Kidney capillary endothelial cell (primary cell): Measurements from ENCODE around the gene STPG4.
"Not testable (repeated sequence)": the region's sequence is repeated elsewhere in the genome, so short reads cannot be mapped to it uniquely, and the experiment has no call there.

Source experiments
- DNase-seq: peaks from one replicate; pipeline ENCODE4 v3.0.0-alpha.2; 2018; ENCODE audit warnings: low spot score

Gene STPG4

GRCh38 chr2:47172922-47173695 is 18.0 kb upstream of the STPG4 start:
- no peak for DNase-seq

GRCh38 chr2:47172156-47172921 is 17.2 kb upstream of the STPG4 start:
- DNase-seq: peak; percentile 31

DNA sequence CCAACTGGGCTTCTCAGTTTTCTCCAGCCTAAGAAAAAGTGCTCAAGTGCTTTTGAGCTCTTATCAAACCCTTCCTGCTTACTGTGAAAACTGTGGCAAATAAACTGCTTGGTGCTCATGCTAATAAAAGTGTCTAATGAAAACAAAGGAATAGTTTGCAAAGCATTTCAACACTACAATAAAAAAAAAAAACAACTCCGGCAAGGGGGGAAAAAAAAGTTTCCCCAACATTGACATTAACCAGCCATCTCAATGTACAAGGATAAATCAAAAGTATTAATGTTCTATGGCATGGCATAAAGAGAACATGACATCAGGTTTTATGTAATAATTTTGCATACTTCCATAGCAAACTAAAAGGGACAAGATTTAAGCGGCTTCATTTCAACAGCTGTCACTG is 14.7 kb upstream of the STPG4 start:
- no peak for DNase-seq

- not testable (repeated sequence) for DNase-seq
Measured at GRCh38 chr2:47168895-47169294, 13.8 kb upstream of the STPG4 start.

DNA sequence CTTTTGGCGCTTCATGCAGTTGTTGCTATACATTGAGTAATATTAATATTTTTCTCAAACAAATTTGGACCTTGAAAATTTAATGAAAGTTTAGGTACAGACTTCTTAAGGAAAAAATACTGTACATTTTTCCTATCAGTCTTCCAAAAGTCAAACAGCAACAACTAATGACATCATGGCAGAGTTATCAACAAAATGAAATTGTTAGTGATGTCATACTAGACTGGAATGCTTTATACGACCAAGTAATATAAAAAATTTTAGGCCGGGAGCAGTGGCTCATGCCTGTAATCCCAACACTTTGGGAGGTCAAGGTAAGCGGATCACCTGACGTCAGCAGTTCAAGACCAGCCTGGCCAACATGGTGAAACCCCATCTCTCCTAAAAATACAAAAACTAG is 12.0 kb upstream of the STPG4 start:
- DNase-seq: no peak

- DNase-seq: no peak
Measured at GRCh38 chr2:47165001-47165555, 10.0 kb upstream of the STPG4 start.

DNA sequence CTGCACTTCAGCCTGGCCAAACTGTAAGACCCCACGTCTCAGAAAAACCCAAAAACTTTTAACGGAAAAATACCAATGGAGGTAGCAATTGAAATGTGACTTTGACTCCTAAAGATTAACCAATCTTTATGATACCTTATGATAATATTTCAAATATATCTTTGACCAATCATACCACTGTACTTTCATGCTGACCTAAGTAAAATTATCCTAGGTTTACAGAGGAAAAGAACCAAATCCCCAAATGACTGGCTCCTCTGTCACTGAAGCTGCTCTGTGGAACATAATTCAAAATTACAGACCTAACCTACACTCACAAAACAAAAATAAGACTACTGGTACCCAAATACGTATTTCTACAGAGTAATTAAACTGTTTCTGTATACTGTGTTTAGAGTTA is 7.7 kb upstream of the STPG4 start:
- no peak for DNase-seq

DNA sequence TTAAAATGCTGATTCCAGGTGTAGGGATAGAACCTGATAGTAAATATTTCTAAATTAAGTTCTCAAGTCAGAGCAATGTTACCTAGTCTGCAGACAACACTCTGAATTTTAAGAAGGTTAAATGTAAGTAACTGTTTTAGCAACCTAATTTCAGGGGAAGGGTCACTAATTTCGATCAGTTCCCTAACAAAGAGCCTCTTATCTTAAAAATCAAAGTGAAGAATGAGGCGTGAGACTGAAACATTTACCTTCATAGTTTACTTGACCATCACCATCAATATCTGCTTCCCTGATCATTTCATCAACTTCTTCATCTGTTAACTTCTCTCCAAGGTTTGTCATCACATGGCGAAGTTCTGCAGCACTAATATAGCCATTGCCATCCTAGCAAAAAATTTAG is 6.4 kb upstream of the STPG4 start:
- no peak for DNase-seq

DNA sequence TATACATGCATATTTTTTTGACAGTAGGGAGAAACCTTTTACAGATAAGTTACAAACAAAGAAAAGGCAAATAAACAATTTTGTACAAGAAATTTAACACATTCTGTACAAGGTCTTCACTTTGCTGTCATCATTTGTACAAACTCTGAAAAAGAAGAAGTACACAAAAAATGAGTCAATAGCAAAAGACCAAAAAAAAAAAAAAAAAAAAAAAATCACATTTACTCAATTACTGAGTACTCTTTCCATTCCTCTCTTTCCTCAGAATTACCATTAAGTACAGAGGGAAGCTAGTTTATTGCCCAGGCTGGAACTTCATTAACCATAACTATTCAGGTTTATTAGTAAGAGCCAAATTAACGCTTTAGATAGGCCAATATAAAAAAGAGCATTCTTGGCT is 5.6 kb upstream of the STPG4 start:
- no peak for DNase-seq

- DNase-seq: no peak
Measured at GRCh38 chr2:47160211-47160610, 5.1 kb upstream of the STPG4 start.

DNA sequence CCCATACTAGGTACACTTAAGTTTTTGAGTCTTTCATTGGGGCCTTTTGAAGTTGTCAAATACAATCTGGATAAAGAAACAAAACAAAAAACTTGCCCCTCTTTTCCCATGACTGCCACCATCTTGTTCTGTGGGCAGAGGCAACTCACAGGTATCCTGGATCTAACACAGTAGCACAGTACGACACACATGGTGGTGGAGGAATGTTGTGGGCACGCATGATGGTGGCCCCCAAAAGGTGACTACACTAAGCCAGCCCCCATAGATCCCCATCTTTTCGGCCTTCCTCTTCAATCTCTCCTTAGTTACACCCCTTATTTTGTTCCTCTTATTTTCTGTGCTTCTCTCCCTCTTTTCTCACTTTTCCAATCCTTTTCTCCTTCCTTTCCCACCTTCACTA is 4.5 kb upstream of the STPG4 start:
- no peak for DNase-seq

DNA sequence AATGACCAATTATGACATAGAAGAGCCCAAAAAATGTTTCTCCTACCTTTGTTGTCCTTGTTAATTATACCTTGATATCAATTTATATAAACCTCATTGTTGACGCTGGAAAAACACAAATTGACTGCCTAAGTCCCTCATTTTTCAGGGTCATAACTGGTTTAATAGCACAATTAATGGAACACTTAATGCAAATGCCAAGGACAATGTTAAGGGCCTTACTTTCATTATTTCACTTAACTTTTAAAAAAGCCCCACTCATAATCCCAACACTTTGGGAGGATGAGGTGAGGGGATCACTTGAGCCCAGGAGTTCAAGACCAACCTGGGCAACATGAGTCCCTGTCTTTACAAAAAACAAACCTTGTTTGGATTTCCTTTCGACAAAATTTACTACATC is 3.5 kb upstream of the STPG4 start:
- no peak for DNase-seq

GRCh38 chr2:47152803-47153202 is 2.3 kb downstream of the STPG4 start:
- no peak for DNase-seq

- no peak for DNase-seq
Measured at GRCh38 chr2:47150175-47150574, 4.9 kb downstream of the STPG4 start.

DNA sequence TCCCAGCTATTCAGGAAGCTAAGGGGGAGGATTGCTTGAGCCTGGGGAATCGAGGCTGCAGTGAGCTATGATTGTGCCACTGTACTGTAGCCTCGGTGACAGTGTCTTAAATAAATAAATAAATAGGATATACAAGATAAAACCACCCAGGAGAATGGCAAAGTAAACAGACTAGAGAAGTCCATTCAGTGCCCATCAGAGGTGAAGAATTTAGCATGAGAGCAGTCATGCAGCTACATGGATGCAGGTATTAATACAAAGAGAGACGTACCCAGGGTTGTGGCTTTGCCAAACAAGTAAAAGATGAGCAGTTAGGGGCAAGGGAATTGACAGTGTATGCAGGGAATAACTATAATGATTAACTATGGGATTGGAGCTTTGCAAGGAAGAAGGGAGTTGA is 8.1 kb downstream of the STPG4 start:
- DNase-seq: no peak

- DNase-seq: no peak
Measured at GRCh38 chr2:47145466-47145865, 9.6 kb downstream of the STPG4 start.

- DNase-seq: no peak
Measured at GRCh38 chr2:47141520-47141919, 13.6 kb downstream of the STPG4 start.

- DNase-seq: no peak
Measured at GRCh38 chr2:47134386-47135090, 20.6 kb downstream of the STPG4 start.

- DNase-seq: no peak
Measured at GRCh38 chr2:47133046-47133445, 22.1 kb downstream of the STPG4 start.

DNA sequence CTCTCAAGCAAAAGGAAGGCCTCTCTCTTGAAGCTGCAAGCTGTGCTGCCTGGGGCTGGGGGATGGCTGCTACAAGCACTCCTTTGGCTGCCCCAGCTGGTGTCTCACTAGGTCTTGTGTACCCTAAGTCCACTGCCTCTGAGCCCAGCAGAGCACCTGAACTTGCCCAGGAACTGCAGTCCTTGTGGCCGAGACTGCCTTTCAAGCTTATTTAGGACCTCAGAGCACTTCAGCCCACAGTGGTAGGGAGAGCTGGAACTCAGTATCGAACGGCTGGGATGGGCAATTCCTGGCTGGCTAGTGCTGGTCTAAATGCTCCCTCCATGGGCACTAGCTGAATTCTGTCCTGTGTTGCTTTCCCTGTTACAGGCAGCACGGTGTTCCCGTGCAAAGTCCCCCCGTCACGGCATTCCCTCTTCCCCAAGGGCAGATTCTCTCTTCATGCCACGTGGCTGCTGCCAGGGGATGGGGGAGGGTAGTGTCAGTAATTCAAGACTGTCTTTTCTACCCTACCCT is 25.9 kb downstream of the STPG4 start:
- no peak for DNase-seq

GRCh38 chr2:47128705-47129104 is 26.4 kb downstream of the STPG4 start:
- no peak for DNase-seq

- no peak for DNase-seq
Measured at GRCh38 chr2:47127862-47128543, 27.1 kb downstream of the STPG4 start.
